Glomerular endothelial cell (primary cell): ENCODE results near the gene STX3. TPM values are rescaled to one million over a fixed set of nuclear protein-coding genes. Genes with fewer than 3 reads are reported as not detected.
"Not testable (repeated sequence)": the region's sequence is repeated elsewhere in the genome, so short reads cannot be mapped to it uniquely, and the experiment has no call there.

Source experiments
- DNase-seq: peaks from one replicate; pipeline ENCODE4 v3.0.0-alpha.2; 2011; ENCODE audit warnings: low read depth, low spot score; ENCODE audit errors: extremely low read depth
- total RNA-seq: library from RNA; depleted of rRNA; stranded (reverse); fragments of >200 nt; gene quantifications from 2 replicates; pipeline ENCODE4 v1.2.3, GENCODE V29; 2015

STX3 gene
- total RNA-seq, 1 donor from 2014 or later: 70.9 TPM

GRCh38 chr11:59785818-59786217 is 30.6 kb downstream of the STX3 start:
- no peak for DNase-seq

GRCh38 chr11:59787255-59787588 is 32.0 kb downstream of the STX3 start:
- no peak for DNase-seq

DNA sequence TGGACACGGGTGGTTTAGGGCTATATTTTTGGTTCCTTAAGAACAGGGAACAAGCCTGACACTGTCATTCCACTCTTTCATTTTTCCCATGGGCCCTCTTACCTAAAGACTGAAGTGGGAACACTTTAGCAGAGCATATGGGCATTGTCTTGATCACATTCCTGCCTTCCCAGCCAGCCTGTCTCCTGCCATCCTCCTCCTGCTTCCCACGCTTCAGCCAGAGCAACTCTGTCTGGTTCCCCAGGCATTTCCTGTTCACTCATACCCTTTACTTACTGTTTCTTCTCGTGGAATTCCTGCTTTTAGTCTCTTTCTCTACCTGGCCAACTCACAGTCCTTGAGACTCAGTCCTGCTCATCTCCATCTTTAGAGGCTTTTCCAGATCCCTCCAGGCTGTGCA is 32.6 kb downstream of the STX3 start:
- DNase-seq: no peak

GRCh38 chr11:59791639-59792038 is 36.5 kb downstream of the STX3 start:
- no peak for DNase-seq

GRCh38 chr11:59792507-59792906 is 37.3 kb downstream of the STX3 start:
- DNase-seq: no peak

DNA sequence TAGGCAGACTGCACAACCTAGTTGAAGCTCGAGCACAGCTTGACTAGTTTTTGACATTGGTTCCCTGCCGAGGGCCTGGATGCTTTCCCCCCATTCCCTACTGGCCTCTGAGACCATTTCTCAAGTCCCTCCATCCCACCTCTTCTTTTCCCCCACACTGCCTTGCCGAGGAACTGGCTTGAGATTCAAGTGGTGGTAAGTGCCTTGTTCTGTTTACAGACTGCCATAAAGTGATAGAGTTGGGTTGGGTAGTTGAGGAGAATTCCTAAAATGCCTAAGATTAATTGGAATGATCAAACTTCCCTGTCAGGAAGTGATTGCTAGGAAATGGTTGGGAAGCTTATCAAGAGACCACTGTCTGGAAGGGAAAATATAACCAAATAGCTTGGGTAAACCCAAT is 39.2 kb downstream of the STX3 start:
- DNase-seq: no peak

GRCh38 chr11:59800390-59801025 is 45.3 kb downstream of the STX3 start:
- no peak for DNase-seq

- no peak for DNase-seq
Observed at GRCh38 chr11:59801160-59801706, 46.1 kb downstream of the STX3 start.

DNA sequence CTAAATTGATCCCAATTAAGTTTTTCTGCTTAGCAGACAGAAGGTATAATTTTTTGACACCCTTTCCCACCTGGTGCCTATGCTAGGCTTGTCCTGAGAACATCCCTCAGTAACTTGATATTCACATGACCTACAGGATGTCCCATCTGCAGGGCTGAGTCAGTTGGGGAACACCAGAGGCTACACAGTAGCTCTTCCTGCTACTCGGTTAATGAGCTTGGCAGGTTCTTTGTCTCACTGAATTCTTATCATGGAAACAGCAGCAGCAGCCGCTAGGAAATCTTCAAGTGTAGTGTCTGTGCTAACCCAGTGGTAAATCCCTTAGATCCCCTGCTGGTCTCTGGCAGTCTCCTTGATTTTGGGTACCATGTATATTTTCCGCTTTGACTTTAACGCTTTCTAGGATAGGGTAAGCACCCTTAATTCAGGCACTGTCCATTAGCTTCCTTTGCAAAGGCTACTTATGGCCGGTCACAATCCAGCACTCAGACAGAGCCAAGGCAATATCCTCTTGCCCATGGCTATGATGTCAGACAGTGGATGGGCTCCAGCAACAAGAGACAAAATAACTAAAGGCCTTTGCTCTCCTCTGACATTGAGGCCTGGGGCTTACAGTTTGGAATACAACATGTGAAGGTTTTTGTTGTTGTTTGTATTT is 46.9 kb downstream of the STX3 start:
- DNase-seq: no peak

DNA sequence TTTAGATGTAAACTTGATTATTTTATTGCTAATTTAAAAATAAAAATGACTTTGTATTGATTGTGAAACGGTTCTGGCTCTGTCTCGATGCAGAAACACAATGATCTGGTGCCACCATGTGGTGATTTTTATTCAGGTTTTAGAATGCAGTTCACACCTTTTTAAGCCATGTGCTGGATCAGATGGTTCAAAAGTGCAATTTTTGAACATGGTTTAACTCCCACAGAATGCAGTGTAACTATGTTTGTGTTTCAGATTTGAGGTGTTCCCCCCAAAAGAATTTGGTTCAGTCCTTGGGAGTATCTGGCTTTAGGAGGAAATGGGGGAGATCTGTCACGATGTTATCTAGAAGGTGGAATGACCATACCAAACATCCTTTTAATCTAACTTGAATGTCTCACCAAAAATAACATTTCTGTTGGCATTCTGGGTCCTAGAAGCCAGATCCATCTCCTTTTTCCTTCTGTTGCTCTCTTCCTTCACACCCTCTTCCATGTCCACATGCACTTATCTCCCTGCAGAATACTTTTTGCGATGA is 47.5 kb downstream of the STX3 start:
- no peak for DNase-seq

DNA sequence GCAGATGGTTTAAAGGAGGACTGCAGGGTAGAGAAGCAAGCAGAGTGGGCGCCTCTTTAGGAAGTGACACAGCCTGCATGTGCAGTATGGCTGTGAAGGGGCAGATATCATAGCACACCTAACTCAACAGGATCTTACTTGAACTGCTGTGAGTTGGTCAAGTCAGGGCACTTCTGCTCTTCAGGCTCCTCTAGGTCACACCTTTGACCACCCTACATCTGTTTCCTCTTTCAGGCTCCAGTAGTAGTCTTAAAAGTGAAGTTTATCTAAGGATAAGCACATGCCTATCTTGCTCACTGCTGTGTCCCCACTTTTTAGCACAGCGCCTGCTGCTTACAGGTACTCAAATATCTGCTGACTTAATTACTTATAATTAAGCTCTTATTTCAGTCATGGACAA is 48.9 kb downstream of the STX3 start:
- DNase-seq: no peak

GRCh38 chr11:59807047-59807610 is 52.0 kb downstream of the STX3 start:
- no peak for DNase-seq

GRCh38 chr11:59810189-59810910 is 55.2 kb downstream of the STX3 start, which contains the start of gene MRPL16:
MRPL16 (minus strand) TSS chr11:59810778; CDS start chr11:59810658, 120 bp downstream.
- DNase-seq: no peak

GRCh38 chr11:59810911-59811259 is 55.7 kb downstream of the STX3 start:
- DNase-seq: no peak

- no peak for DNase-seq
Observed at GRCh38 chr11:59812220-59812619, 57.0 kb downstream of the STX3 start.

- DNase-seq: no peak
Observed at GRCh38 chr11:59813364-59813763, 58.2 kb downstream of the STX3 start.

DNA sequence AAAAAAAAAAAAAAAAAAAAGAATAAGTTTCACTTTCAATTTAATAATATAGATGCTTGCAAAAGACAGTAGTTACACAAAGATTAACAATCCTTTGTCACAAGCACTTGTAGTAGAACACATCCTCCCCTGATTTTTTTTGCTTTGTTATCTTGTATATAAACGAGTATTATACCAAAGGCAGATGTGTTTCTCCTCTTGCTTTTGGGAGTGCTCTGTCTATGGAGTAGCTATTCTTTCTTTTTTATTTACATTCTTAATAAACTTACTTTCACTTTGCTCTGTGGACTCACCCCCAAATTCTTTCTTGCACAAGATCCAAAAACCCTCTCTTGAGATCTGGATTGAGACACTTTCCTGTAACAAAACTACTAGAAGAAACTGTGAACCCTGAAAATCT is 58.8 kb downstream of the STX3 start:
- DNase-seq: no peak

DNA sequence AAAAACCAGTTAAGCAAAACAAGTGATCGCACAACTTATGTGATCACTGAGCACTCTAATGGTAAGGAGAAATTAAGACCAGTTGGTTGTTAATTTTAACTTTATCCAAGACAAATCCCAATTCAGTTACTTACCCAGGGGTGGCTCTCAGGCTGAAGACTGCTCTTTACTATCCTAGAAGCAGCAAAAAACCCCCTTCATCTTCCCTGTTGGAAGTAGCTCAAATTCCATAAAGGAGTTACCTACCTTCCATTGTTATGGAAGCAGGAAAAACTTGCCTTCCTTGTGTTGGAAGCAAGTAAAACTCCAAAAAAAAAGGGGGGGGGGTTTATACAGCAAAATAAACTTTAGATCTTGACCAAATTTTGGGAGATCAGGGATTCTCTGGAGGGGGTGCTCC is 60.6 kb downstream of the STX3 start:
- DNase-seq: no peak

DNA sequence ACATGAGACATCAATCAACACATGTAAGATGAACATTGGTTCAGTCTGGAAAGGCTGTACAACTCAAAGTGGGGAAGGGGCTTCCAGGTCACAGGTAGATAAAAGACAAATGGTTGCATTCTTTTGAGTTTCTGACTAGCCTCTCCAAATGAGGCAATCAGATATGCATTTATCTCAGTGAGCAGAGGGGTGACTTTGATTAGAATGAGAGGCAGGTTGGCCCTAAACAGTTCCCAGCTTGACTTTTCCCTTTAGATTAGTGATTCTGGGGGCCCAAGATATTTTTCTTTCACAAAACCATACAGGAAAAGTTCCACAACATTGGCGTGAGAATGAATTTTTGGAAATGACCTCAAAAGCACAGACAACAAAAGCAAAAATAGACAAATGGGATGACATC is 61.3 kb downstream of the STX3 start:
- DNase-seq: not testable (repeated sequence)

GRCh38 chr11:59818572-59818971 is 63.4 kb downstream of the STX3 start:
- no peak for DNase-seq

DNA sequence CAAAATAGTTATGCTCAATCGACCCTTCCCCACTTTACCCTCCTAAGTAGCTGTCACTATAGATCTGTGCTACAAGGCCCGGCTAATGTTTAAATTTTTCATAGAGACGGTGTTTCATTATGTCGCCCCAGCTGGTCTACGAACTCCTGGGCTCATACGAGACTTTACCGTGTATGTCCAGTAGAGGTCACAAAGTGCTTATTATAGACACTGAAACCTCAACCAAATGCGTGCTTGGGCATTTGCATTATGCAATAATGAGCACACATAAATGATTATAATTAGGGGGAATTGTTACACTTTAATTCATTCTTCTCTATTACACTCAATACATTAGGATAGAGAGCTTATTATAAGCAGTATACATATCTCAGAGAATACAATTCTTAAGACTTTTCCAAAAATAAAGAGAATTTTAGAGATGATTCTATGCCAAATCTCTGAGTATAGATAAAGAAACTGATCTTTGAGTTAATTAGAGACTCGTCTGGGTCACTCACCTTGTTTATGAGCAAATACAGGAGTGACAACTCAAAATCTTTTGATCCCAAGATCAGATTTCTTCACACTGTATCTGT is 67.9 kb downstream of the STX3 start:
- DNase-seq: no peak
